ENCODE results near the gene GABRA4.

- TF ChIP-seq CTCF (IDR thresholded peaks at IDR 0.05): no peak
- TF ChIP-seq POLR2A (IDR thresholded peaks at IDR 0.05): no peak
- TF ChIP-seq POLR2AphosphoS5 (IDR thresholded peaks at IDR 0.05): no peak
Measured at GRCh38 chr4:46979726-46980125, 13.7 kb downstream of the GABRA4 start.
